Uterus (tissue), 4 donors: ENCODE results near the gene NSDHL. TPM values are rescaled to one million over a fixed set of nuclear protein-coding genes. Genes with fewer than 3 reads are reported as not detected.

ENCODE experiments used
- DNase-seq, 2 donors: peaks; one replicate each; pipeline ENCODE4 v3.0.0-alpha.2; 2019 to 2020
- H3K27ac ChIP-seq, 2 donors: fragments of 200-600 bp; sonication (generic); 1 replicate in 1 of 2; 2 replicates in 1 of 2; pipeline ENCODE4 v1.5.1; 2016 to 2018
- H3K27me3 ChIP-seq, 2 donors: fragments of 200-600 bp; sonication (generic); one replicate each; pipeline ENCODE4 v1.5.1; 2018 to 2019; ENCODE audit warnings: control low read depth in 1 of 2
- H3K36me3 ChIP-seq, 2 donors: fragments of 200-600 bp; sonication (generic); one replicate each; pipeline ENCODE4 v1.5.1; 2019; ENCODE audit warnings: control low read depth in 1 of 2
- H3K4me1 ChIP-seq, 2 donors: fragments of 200-600 bp; sonication (generic); one replicate each; pipeline ENCODE4 v1.5.1; 2018 to 2019; ENCODE audit warnings: control low read depth in 1 of 2
- H3K4me3 ChIP-seq, 2 donors: fragments of 200-600 bp; sonication (generic); 1 replicate in 1 of 2; 2 replicates in 1 of 2; pipeline ENCODE4 v1.5.1; 2018 to 2019; ENCODE audit warnings: mild to moderate bottlenecking in 1 of 2
- H3K9me3 ChIP-seq, 2 donors: fragments of 200-600 bp; sonication (generic); one replicate each; pipeline ENCODE4 v1.5.1; 2019; ENCODE audit warnings: control low read depth in 1 of 2
- POLR2A ChIP-seq, 2 donors: fragments of 450-650 bp; IDR thresholded peaks; one replicate each; pipeline ENCODE4 v1.6.1; 2016; ENCODE audit warnings: antibody characterized with exemption in 2 of 2, mild to moderate bottlenecking in 1 of 2, moderate library complexity in 1 of 2
- intact Hi-C: fragments of 100-400 bp; cut with DNase I; formaldehyde crosslinking; loops from one replicate; pipeline ENCODE4 v1.15.1; 2023; ENCODE audit warnings: low total_unique reads
- total RNA-seq, 4 donors: library from RNA; depleted of rRNA in 3 of 4; stranded (reverse); fragments of >200 nt in 3 of 4; gene quantifications; one replicate each; pipeline versions ENCODE4 v1.1.0 to v1.2.4, GENCODE V29; 2014 to 2023
- TF ChIP-seq, protein P1 (sequence below), 4 experiments: fragments of 200-600 bp in 2 of 4; fragments of 450-650 bp in 2 of 4; sonication (generic) in 2 of 4; IDR thresholded peaks; one replicate each; pipeline ENCODE4 v1.5.1; 2016 to 2019; ENCODE audit warnings: antibody characterized with exemption in 4 of 4, mild to moderate bottlenecking in 2 of 4, moderate library complexity in 1 of 4
- donor health status: DM: yes; HTN: yes; CAD: no.

Gene NSDHL
- total RNA-seq, 4 donors from 2014 or later: 1.5 to 12.6 (median 8.6) TPM

GRCh38 chrX:152871260-152871659, 40.4 kb downstream of the NSDHL start:
- intact Hi-C loops: no loop called here
- no peaks in the 10 kb centered on the region for H3K9me3 ChIP-seq

GRCh38 chrX:152872522-152872921, 41.7 kb downstream of the NSDHL start:
- no peak for DNase-seq
- no peaks in the 10 kb centered on the region for H3K9me3 ChIP-seq
- no peaks in the 10 kb centered on the region for H3K4me1 ChIP-seq
- intact Hi-C loops: no loop called here
- no peak overlapping the region for H3K4me3 ChIP-seq
- no peak overlapping the region for H3K27ac ChIP-seq
- no peaks in the 10 kb centered on the region for H3K27me3 ChIP-seq
- H3K36me3 ChIP-seq: no peaks in the 10 kb centered on the region
- TF ChIP-seq, protein P1, sequence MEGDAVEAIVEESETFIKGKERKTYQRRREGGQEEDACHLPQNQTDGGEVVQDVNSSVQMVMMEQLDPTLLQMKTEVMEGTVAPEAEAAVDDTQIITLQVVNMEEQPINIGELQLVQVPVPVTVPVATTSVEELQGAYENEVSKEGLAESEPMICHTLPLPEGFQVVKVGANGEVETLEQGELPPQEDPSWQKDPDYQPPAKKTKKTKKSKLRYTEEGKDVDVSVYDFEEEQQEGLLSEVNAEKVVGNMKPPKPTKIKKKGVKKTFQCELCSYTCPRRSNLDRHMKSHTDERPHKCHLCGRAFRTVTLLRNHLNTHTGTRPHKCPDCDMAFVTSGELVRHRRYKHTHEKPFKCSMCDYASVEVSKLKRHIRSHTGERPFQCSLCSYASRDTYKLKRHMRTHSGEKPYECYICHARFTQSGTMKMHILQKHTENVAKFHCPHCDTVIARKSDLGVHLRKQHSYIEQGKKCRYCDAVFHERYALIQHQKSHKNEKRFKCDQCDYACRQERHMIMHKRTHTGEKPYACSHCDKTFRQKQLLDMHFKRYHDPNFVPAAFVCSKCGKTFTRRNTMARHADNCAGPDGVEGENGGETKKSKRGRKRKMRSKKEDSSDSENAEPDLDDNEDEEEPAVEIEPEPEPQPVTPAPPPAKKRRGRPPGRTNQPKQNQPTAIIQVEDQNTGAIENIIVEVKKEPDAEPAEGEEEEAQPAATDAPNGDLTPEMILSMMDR (IDR thresholded peaks at IDR 0.05): no peak
- TF ChIP-seq POLR2A (IDR thresholded peaks at IDR 0.05): no peak

More at GRCh38 chrX:152871260-152871659, 40.4 kb downstream of the NSDHL start:
- no peak for DNase-seq
- H3K4me3 ChIP-seq: no peak overlapping the region
- H3K4me1 ChIP-seq: no peaks in the 10 kb centered on the region
- no peak for TF ChIP-seq POLR2A (IDR thresholded peaks at IDR 0.05)
- TF ChIP-seq, protein P1 (IDR thresholded peaks at IDR 0.05): no peak
- H3K27me3 ChIP-seq: no peaks in the 10 kb centered on the region
- no peaks in the 10 kb centered on the region for H3K36me3 ChIP-seq
- H3K27ac ChIP-seq: no peak overlapping the region

DNA sequence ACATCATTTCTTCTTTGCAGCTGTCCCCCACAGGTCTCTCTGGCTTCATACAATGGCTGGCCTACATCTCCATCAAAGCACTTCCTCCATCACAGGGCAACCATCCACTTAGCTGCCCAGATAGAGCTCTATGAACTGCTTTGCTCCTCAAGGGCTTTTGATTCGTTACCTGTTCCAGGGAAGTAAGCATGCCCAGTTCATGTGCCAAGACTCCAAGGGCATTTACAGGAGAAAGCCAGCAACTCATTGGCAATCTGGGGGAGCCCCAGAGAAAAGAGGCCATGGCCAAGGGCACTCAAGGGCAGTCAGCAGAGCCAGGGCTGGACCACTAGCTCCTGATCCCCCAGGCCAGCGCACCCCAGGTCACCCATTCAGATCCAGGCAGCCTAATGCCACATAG, 42.5 kb downstream of the NSDHL start:
- DNase-seq: no peak
- H3K9me3 ChIP-seq: no peaks in the 10 kb centered on the region
- TF ChIP-seq, protein P1 (IDR thresholded peaks at IDR 0.05): no peak
- no peak for TF ChIP-seq POLR2A (IDR thresholded peaks at IDR 0.05)
- H3K27me3 ChIP-seq: no peaks in the 10 kb centered on the region
- H3K4me3 ChIP-seq: no peak overlapping the region
- intact Hi-C loops: no loop called here
- H3K36me3 ChIP-seq: no peaks in the 10 kb centered on the region
- H3K4me1 ChIP-seq: no peaks in the 10 kb centered on the region
- H3K27ac ChIP-seq: no peak overlapping the region

GRCh38 chrX:152876931-152877840, 46.3 kb downstream of the NSDHL start:
- no peak for DNase-seq
- H3K27ac ChIP-seq: no peak overlapping the region
- intact Hi-C loops: no loop called here

More at GRCh38 chrX:152876931-152877840, 46.3 kb downstream of the NSDHL start:
- H3K4me3 ChIP-seq: no peak overlapping the region
- no peaks in the 10 kb centered on the region for H3K9me3 ChIP-seq
- H3K27me3 ChIP-seq: no peaks in the 10 kb centered on the region
- no peak for TF ChIP-seq POLR2A (IDR thresholded peaks at IDR 0.05)
- TF ChIP-seq, protein P1 (IDR thresholded peaks at IDR 0.05): no peak
- H3K36me3 ChIP-seq: no peaks in the 10 kb centered on the region
- H3K4me1 ChIP-seq: no peaks in the 10 kb centered on the region
